Progenitor cell of endocrine pancreas (in vitro differentiated cells): ENCODE measurements around the gene ZNHIT2. TPM values are rescaled to one million over a fixed set of nuclear protein-coding genes. Genes with fewer than 3 reads are reported as not detected.
A peak's percentile ranks its signal among the peaks of the same experiment; 100 is the strongest.

Experiments used
- DNase-seq: peaks from one replicate; pipeline ENCODE4 v3.0.0; 2021; ENCODE audit warnings: low spot score; ENCODE audit not compliant: unreplicated experiment
- H3K27ac Mint-ChIP-seq: 2 replicates; pipeline ENCODE4 v1.8.0; 2021; ENCODE audit warnings: mild to moderate bottlenecking, moderate library complexity, mixed read lengths
- H3K27me3 Mint-ChIP-seq: 2 replicates; pipeline ENCODE4 v1.8.0; 2021; ENCODE audit warnings: mixed read lengths
- H3K36me3 Mint-ChIP-seq: 2 replicates; pipeline ENCODE4 v1.8.0; 2022; ENCODE audit warnings: mixed read lengths; ENCODE audit not compliant: insufficient read depth
- H3K4me1 Mint-ChIP-seq: 2 replicates; pipeline ENCODE4 v1.8.0; 2021; ENCODE audit warnings: low read depth, mixed read lengths
- H3K4me3 Mint-ChIP-seq: 2 replicates; pipeline ENCODE4 v1.8.0; 2021; ENCODE audit warnings: low read depth, mild to moderate bottlenecking, moderate library complexity, mixed read lengths
- H3K9me3 Mint-ChIP-seq: 2 replicates; pipeline ENCODE4 v1.8.0; 2021; ENCODE audit warnings: low read depth, mixed read lengths
- total RNA-seq: library from RNA; stranded (reverse); gene quantifications from 2 replicates; pipeline ENCODE4 v1.2.1, GENCODE V29; 2021
- TF ChIP-seq, protein P1 (sequence below): fragments of 200-600 bp; sonication (generic); IDR thresholded peaks from one replicate; pipeline ENCODE4 v1.5.0; 2021; ENCODE audit warnings: antibody characterized with exemption, mild to moderate bottlenecking; ENCODE audit not compliant: unreplicated experiment

ZNHIT2 gene
- total RNA-seq, 1 donor from 2014 or later, result 11.8 TPM

DNA sequence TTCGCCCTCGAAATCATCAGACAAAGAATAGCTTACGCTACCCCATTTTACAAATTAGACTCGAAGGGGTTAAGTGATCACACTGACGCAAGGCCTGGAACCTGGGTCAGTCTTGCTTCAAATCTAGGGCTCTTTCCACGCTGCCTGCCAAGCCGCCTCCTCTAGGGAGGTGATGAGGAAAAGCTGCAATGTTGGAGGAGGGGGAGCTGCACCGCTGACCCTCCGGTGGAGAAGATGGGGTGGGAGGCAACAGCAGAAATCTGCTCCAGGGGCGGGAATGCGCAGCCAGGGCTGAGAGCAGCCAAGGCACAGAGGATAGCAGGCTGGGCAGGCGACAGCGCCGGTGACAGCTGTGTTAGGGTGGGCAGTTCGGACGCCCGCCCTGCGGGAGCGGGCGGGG is 16.2 kb upstream of the ZNHIT2 start:
- Mint-ChIP-seq H3K4me3 (peak overlapping the region; percentile 98), H3K36me3 (peaks cover 4% of the 10 kb centered on the region), H3K27ac (peak overlapping the region; percentile 100), H3K9me3 (no peaks in the 10 kb centered on the region), H3K4me1 (peaks cover 20% of the 10 kb centered on the region), H3K27me3 (no peaks in the 10 kb centered on the region)
- TF ChIP-seq, protein P1, sequence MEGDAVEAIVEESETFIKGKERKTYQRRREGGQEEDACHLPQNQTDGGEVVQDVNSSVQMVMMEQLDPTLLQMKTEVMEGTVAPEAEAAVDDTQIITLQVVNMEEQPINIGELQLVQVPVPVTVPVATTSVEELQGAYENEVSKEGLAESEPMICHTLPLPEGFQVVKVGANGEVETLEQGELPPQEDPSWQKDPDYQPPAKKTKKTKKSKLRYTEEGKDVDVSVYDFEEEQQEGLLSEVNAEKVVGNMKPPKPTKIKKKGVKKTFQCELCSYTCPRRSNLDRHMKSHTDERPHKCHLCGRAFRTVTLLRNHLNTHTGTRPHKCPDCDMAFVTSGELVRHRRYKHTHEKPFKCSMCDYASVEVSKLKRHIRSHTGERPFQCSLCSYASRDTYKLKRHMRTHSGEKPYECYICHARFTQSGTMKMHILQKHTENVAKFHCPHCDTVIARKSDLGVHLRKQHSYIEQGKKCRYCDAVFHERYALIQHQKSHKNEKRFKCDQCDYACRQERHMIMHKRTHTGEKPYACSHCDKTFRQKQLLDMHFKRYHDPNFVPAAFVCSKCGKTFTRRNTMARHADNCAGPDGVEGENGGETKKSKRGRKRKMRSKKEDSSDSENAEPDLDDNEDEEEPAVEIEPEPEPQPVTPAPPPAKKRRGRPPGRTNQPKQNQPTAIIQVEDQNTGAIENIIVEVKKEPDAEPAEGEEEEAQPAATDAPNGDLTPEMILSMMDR, result no peak
- no peak for DNase-seq

DNA sequence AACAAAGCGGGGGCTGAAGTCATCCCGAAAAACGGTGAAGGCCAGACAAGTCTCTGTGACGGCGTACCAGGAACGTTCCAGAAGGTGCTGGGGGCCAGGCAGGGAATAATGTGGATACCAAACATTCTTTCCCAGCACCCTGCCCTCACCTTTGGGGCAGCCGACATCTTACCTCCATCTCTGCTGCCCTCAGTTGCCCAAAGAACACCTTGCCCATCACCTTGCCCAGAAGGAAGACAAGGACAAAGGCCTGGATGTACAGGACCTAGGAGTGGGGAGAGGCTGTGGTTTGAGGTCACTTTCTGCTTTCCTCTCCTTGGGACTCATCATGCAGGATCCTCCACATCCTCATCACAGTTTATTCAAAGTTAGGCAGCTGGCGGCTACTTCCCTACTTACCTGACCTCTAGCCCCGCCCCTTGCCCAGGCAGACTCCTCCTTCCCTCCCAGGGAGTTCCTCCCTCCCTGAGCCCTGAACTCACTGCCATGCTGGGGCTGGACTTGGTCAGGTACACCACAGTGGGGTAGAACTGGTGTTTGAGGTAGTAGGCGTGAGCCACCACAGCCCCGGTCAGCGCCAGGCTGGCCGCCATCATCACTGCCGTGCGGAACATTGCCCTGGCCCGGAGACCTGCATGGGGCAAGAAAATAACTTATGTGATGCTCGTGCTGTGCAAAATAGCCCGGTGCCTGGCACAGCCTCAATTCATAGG is 15.6 kb upstream of the ZNHIT2 start:
- peaks cover 4% of the 10 kb centered on the region for H3K36me3 Mint-ChIP-seq
- DNase-seq, result no peak
- peak overlapping the region; percentile 98 for H3K4me3 Mint-ChIP-seq
- TF ChIP-seq, protein P1, result no peak
- H3K9me3 Mint-ChIP-seq, result no peaks in the 10 kb centered on the region
- H3K27ac Mint-ChIP-seq, result peak overlapping the region; percentile 100
- H3K4me1 Mint-ChIP-seq, result peaks cover 20% of the 10 kb centered on the region
- H3K27me3 Mint-ChIP-seq, result no peaks in the 10 kb centered on the region

- TF ChIP-seq, protein P1, result no peak
- peak overlapping the region; percentile 98 for H3K4me3 Mint-ChIP-seq
- H3K4me1 Mint-ChIP-seq, result peaks cover 20% of the 10 kb centered on the region
- no peaks in the 10 kb centered on the region for H3K27me3 Mint-ChIP-seq
- DNase-seq, result no peak
- H3K9me3 Mint-ChIP-seq, result no peaks in the 10 kb centered on the region
- peaks cover 4% of the 10 kb centered on the region for H3K36me3 Mint-ChIP-seq
- H3K27ac Mint-ChIP-seq, result peak overlapping the region; percentile 41
Observed at GRCh38 chr11:65132238-65132987, 14.9 kb upstream of the ZNHIT2 start.

GRCh38 chr11:65131895-65132237 is 14.4 kb upstream of the ZNHIT2 start:
- peaks cover 4% of the 10 kb centered on the region for H3K36me3 Mint-ChIP-seq
- no peak overlapping the region for H3K4me3 Mint-ChIP-seq
- peaks cover 20% of the 10 kb centered on the region for H3K4me1 Mint-ChIP-seq
- TF ChIP-seq, protein P1, result no peak
- no peaks in the 10 kb centered on the region for H3K9me3 Mint-ChIP-seq
- H3K27ac Mint-ChIP-seq, result no peak overlapping the region
- H3K27me3 Mint-ChIP-seq, result no peaks in the 10 kb centered on the region
- DNase-seq, result no peak

DNA sequence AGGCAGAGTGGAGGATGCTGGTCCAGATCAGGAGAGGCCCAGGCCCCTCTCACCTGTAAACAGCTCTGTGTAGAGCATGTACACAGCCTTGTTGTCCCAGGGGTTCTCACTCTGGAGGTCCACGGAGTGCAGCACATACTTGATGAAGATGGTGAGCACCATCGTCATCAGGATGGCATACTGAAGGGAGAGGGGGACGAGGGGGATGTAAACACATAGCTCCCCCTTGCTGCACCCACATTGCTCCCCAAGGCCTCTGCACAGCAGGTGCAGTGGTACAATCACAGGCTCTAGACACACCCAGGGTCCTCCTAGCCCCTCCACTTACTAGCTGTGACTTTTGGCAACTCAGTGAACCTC is 13.9 kb upstream of the ZNHIT2 start:
- H3K4me3 Mint-ChIP-seq, result no peak overlapping the region
- H3K36me3 Mint-ChIP-seq, result peaks cover 4% of the 10 kb centered on the region
- TF ChIP-seq, protein P1, result no peak
- no peak overlapping the region for H3K27ac Mint-ChIP-seq
- peaks cover 20% of the 10 kb centered on the region for H3K4me1 Mint-ChIP-seq
- DNase-seq, result no peak
- no peaks in the 10 kb centered on the region for H3K27me3 Mint-ChIP-seq
- no peaks in the 10 kb centered on the region for H3K9me3 Mint-ChIP-seq
